Activated CD8-positive, alpha-beta memory T cell treated with anti-CD3 and anti-CD28 coated beads, Interleukin-2, amount 50 U/mL, for 48 hours (primary cell): ENCODE results near the gene KLHL29.

Source experiments
- DNase-seq: peaks from one replicate; pipeline ENCODE4 v3.0.0-alpha.2; 2020

KLHL29 gene

DNA sequence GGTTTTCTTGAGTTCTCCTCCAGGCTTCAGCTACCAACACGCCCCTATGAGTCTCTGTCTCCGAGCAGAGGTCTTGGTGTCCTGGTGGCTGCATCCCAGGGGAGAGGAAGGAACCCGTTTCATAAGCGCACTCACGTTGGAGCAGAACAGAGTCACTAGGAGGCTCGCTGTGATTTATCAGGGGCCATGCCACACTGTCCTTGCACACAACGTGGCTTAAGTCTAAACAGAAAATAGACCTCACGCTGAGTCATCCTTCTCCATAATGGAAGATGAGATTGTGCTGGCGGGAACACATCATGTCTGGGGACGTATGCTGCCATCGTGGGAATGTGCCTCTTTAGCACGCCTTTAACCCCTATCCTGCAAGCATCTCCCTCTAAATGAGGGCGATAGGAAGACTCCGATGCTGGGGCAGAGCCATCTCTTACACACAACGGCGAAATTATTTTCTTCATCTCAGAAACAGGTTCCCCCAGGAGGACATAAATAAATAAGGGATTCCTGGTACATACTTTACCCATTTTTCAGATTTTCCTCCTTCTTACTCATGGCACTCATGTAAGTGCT, 211.4 kb downstream of the KLHL29 start:
- no peak for DNase-seq

DNA sequence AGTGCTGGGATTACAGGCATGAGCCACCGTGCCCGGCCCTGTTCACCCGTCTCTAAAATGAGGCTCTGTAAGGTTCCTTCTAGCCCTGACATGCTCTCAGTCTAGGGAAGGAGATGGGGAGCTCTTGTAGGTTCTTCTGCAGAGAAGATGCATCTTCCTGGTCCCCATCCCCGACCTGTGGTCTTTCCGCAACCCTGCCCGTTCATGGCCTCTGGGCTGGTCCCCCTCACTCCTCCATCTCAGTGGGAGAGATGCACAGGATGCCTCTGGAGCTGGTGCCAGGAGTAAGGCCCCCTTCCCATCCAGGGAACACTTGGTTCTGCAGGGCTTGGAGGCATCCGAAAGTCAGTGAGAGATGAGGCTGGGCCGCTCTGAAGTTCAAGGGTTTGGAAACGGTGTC, 212.7 kb downstream of the KLHL29 start:
- no peak for DNase-seq

GRCh38 chr2:23599006-23599405, 214.0 kb downstream of the KLHL29 start:
- DNase-seq = no peak

- no peak for DNase-seq
Measured at GRCh38 chr2:23599667-23600066, 214.7 kb downstream of the KLHL29 start.

GRCh38 chr2:23600346-23600745, 215.4 kb downstream of the KLHL29 start:
- no peak for DNase-seq

- DNase-seq = no peak
Measured at GRCh38 chr2:23601301-23601965, 216.5 kb downstream of the KLHL29 start.

DNA sequence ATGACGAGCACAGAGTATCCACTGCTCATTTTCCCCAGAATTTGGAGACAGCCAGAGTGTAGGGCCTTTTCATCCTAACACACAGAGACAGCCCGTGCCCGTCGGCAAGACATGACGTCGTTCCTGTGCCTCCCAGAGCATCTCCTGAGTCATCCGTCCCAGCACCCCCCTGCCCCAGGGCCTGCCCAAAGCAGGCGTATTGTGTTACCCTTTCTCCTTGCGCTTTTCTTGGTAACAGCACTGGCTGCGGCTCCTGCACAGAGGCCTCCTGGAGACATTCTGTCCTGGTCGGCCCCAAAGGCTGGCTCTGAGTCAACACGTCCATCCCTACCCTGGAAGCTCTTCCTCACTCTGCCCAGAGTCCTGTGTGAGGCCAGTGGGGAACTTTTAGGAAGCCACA, 217.1 kb downstream of the KLHL29 start:
- no peak for DNase-seq

DNA sequence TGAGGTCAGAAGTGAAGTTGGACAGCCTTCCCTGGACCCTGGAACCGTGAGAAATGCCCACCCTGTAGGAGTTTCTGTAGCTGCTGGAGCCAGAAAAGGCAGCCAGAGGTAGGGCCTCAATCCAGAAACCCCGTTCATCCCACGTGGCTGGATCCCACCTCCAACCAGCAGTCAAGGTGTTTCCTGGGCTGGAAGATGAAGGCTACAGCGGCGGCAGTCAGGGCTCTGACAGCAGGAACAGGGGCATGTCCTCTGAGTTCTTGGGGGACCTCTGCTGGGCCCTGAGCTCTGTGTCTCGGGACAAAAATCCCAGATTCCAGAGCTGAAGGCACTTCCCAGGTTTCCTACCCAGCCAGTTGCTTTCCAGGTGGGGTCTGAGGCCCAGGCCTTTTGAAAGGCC, 218.2 kb downstream of the KLHL29 start:
- no peak for DNase-seq

DNA sequence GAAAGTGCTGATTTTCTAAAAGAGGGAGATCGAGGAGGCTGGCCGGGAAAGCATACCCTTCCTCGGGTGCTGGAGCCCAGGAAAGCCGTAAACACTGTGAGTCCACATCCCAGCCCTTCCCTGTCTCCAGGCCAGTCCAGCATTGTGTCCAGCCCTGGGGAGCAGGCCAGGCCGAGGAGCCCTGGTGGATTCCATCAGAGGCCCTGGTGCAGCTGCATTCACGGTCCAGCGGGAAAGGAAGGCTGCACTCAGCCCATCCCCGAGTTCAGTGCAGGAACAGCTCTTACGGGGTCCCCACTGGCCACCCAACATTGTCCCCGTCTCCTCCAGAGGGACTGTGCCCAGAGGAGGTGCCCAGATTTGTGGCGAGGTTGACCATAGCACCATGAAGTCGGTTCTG, 218.6 kb downstream of the KLHL29 start:
- DNase-seq = no peak

DNA sequence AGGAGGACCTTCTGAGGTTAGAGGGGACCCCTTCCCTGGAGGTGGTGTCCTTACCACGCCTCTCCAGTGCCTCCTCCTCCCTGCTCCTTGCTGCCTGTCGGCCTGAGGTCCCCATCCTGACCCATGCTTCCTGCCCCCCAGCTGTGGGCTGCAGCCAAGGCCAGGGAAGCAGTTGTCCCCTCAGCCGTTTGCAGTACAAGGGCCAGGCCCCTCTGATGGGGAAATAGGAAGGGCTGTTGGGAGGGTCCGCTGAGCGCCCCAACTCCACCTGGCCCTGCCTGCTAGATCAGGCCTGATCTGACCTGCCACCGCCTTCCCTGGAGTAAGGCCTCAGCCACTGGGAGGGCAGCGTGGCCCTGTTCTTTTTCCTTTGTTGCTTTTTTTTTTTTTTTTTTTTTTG, 219.8 kb downstream of the KLHL29 start:
- no peak for DNase-seq

DNA sequence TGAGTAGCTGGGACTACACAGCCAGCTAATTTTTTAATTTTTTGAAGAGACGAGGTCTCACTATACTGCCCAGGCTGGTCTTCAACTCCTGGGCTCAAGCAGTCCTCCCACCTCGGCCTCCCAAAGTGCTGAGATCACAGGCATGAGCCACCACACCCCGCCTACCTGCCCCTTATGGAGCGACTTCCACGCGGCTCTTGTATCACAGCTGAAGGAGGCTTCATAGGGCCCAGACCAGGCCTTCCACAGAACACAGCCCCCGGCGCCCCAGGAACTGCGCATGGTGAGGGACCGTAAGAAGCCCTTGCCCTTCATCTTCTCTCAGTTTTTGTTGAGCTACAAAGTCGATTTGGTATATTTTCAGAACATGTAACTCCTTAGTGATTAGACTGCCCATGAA, 220.3 kb downstream of the KLHL29 start:
- DNase-seq = no peak

DNA sequence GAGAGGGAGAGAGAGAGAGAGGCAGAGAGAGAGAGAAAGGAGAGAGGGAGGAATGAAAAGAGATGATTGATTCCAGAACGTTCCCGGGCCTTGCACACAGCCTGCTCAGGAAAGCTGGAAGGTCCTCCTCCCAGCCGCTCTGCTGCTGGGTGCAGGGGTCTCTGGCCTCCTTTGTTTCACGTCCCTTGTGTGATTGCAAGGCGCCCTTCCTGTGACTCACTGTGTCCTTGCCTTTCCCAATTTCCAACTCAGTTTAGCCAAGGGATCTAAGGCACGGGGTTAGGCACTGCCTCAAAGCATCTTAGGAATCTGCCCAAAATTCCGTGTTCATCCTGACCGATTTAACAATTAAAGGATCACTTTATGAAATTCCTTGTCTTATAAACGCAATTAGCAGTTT, 221.2 kb downstream of the KLHL29 start:
- DNase-seq = no peak

GRCh38 chr2:23606968-23607367, 222.0 kb downstream of the KLHL29 start:
- no peak for DNase-seq

GRCh38 chr2:23607925-23608324, 222.9 kb downstream of the KLHL29 start:
- no peak for DNase-seq

- no peak for DNase-seq
Measured at GRCh38 chr2:23609254-23609653, 224.3 kb downstream of the KLHL29 start.

DNA sequence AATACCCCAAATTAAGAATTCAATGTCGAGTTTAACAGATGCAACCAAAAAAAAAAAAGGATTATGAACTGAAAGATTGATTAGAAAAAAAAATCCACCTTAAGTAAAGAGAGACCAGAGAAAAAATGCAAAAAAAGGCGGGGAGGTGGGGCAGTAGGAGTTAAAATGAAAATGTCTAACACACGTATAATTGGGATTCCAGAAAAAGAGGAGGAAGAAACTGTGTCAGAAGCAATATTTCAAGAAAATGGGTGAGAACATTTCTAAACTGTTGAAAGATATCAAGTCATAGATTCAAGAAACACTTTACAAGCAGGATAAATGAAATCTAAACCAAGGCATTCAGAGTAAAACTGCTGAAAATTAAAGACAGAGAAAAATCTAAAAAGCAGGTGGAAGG, 226.9 kb downstream of the KLHL29 start:
- DNase-seq = no peak

DNA sequence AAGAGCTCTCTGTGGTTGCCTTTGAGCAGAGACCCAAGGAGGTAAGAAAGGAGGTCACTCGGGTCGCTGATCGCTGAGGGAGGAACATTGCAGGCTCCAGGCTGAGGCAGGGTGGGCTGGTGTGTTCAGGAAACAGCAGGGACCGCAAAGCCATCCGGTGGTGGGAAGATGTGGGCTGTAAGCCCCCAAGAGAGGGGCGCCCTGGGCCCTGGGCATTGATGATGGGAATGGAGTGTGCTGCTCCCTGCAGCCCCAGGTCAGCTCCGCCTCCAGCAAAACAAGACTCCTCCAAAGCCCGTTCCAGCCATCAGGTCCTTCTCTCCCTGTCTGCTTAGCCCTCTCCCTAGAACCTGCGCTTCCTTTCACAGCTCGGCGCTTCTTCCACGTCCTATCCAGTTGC, 229.7 kb downstream of the KLHL29 start:
- no peak for DNase-seq

DNA sequence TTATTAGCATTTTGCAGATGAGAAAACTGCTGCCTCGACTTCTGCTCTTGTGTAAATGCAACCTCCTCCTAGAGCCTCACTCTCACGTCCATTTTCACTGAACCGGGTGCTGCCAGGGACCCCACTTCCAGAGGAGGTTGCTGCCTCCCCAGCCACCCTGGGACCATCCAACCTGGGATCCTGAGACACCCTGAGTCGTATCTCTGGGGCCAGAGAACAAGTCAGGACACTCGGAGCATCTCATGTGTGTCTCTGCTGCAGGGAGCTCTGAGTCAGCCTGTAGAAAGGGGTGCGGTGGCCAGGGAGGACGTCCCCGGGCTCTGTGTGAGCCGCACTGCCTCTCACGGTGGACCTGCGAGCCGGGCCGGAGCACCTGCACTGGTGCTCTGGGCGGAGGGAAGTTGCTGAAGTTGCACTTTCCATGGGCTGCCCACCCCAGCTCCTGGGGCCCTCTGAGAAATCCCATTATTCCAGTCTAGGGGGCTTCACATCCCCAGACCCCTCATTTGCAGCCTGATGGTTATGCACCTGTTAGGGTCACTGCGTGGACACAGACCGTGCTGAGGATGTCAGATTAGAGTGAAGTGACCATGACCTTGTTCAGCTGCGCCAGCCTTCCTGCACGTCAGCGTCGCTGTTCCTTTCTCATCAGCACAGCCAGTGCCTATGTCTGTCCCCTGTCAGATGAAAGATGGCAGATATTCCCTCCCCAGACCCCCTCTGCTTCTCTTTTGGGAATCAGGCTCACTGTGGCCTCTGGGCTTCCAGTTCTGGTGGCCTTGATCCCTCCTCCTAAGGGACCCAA, 230.4 kb downstream of the KLHL29 start:
- DNase-seq = no peak

- DNase-seq = no peak
Measured at GRCh38 chr2:23616630-23617029, 231.7 kb downstream of the KLHL29 start.

DNA sequence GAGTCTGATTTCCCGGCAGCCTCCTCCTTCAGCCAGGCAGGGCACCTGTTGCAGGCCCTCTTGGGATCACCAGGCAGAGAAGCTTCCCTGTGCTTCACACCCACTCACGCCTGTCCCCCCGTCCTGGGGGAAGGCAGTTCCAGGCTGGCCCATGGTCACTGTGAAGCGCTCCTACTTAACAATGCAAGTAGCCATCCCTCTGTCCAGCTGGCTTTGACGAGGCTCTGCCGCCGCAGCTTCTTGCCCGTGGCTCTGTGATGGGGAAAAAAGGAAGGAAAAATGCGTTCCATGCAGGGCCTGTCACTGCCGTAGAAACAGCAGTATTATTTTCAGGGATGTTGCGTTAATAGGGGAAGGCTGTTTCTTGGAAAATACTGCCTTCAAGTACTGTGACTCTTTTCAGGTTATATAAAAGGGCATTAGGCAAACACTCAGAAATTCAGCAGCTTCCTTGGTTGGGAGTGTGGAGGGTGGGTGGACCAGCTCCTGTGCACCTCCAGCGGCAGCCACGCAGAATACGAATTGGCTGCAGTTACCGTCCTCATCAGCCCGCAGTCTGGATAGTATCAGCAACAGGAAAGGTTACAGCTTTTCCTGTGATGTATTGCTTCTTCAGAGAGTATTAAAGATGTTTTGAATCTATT, 232.3 kb downstream of the KLHL29 start:
- no peak for DNase-seq

DNA sequence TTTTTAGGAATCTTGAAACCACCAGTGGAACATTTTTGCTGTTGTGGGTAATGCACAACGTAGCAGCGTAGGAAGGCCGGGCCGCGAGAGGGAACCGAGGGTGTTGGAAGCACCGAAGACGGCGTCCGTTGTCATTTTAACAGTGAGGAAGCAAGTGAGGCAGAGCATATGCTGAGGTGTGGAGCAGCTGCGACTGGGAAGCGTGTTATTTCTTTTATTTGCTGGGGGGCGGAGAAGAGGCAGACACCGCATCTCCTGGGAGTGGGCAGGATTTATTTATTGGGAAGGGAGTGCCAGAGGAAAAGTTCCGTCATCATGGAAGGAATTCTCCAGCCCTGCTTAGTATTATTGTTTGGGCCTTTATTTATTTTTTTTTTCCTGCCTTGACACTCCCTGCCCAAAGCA, 232.8 kb downstream of the KLHL29 start:
- DNase-seq = no peak

DNA sequence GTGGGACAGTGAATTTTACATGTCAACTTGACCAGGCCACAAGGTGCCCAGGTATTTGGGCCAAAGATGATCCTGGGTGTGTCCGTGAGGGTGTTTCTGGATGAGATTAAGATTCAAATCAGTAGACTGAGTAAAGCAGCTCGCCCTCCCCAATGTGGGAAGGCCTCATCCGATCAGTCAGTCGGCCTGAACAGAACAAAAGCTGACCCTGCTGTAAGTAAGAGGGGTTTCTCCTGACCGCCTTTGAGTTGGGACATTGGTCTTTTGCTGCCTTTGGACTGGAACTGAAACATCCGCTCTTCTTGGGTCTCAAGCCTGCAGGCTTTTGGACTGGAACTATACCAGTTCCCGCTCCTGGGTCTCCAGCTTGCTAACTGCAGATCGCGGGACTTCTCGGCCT, 233.3 kb downstream of the KLHL29 start:
- no peak for DNase-seq

- no peak for DNase-seq
Measured at GRCh38 chr2:23618794-23619530, 234.0 kb downstream of the KLHL29 start.
